Liver (tissue), 3 donors: ENCODE results near the gene ATE1.

ENCODE experiments used
- CTCF ChIP-seq: fragments of 150-350 bp; IDR thresholded peaks from 2 replicates; pipeline ENCODE4 v1.5.1; 2017; ENCODE audit warnings: improper control_type of control experiment, low read depth, low read length; ENCODE audit not compliant: missing input control
- GABPA ChIP-seq, 2 donors: IDR thresholded peaks in 1 of 2; conservative IDR thresholded peaks in 1 of 2; 2 replicates each; pipeline ENCODE4 v1.6.1; 2016; ENCODE audit warnings: antibody characterized with exemption in 2 of 2, mild to moderate bottlenecking in 1 of 2, moderate library complexity in 1 of 2
- RAD21 ChIP-seq, 2 donors: IDR thresholded peaks; 2 replicates each; pipeline ENCODE4 v1.6.1; 2016; ENCODE audit warnings: antibody characterized with exemption in 2 of 2, mild to moderate bottlenecking in 2 of 2
- REST ChIP-seq: IDR thresholded peaks from 2 replicates; pipeline ENCODE4 v1.6.1; 2016; ENCODE audit warnings: antibody characterized with exemption, mild to moderate bottlenecking
- TAF1 ChIP-seq: conservative IDR thresholded peaks from 2 replicates; pipeline ENCODE4 v1.6.1; 2016; ENCODE audit warnings: antibody characterized with exemption, mild to moderate bottlenecking
- ZBTB33 ChIP-seq: IDR thresholded peaks from 2 replicates; pipeline ENCODE4 v1.6.1; 2016; ENCODE audit warnings: antibody characterized with exemption
- donor health status: healthy.
- donor health status: healthy.

- TF ChIP-seq CTCF (no peak), ZBTB33 (no peak), GABPA (IDR thresholded peaks at IDR 0.05 in 1 of 2, conservative IDR thresholded peaks at IDR 0.05 in 1 of 2) (no peak), TAF1 (no peak), REST (no peak), RAD21 (IDR thresholded peaks at IDR 0.05) (no peak)
Measured at GRCh38 chr10:121904888-121905287, 22.9 kb downstream of the ATE1 start.
